Measurements from ENCODE around the gene CACHD1.

CACHD1 gene

GRCh38 chr1:64683419-64683818 is 213.5 kb downstream of the CACHD1 start:
- Histone ChIP-seq H3K27me3 (ENCODE audit: control insufficient read depth in 2 of 2, insufficient read depth in 2 of 2, low read length in 2 of 2) (no peaks in the 10 kb centered on the region), H3K27ac (ENCODE audit: low read depth in 2 of 2, low read length in 2 of 2) (no peak overlapping the region), H3K4me1 (ENCODE audit: control insufficient read depth in 2 of 2, insufficient read depth in 2 of 2, low read length in 2 of 2) (peaks cover 0 to 7% of the 10 kb centered on the region in 2 donors), H3K4me3 (ENCODE audit: low read length in 2 of 2) (no peak overlapping the region), H3K9ac (ENCODE audit: low read depth in 1 of 2, low read length in 2 of 2) (no peak overlapping the region), H3K36me3 (ENCODE audit: control insufficient read depth in 2 of 2, insufficient read depth in 2 of 2, low read length in 2 of 2) (no peaks in the 10 kb centered on the region), H3K9me3 (ENCODE audit: control insufficient read depth in 2 of 2, low read length in 2 of 2) (no peaks in the 10 kb centered on the region)

- Histone ChIP-seq H3K4me1 (ENCODE audit: control insufficient read depth in 2 of 2, insufficient read depth in 2 of 2, low read length in 2 of 2) (peaks cover 0 to 7% of the 10 kb centered on the region in 2 donors), H3K9ac (ENCODE audit: low read depth in 1 of 2, low read length in 2 of 2) (no peak overlapping the region), H3K9me3 (ENCODE audit: control insufficient read depth in 2 of 2, low read length in 2 of 2) (no peaks in the 10 kb centered on the region), H3K4me3 (ENCODE audit: low read length in 2 of 2) (no peak overlapping the region), H3K27me3 (ENCODE audit: control insufficient read depth in 2 of 2, insufficient read depth in 2 of 2, low read length in 2 of 2) (no peaks in the 10 kb centered on the region), H3K27ac (ENCODE audit: low read depth in 2 of 2, low read length in 2 of 2) (no peak overlapping the region), H3K36me3 (ENCODE audit: control insufficient read depth in 2 of 2, insufficient read depth in 2 of 2, low read length in 2 of 2) (no peaks in the 10 kb centered on the region)
Measured at GRCh38 chr1:64685217-64685616, 215.3 kb downstream of the CACHD1 start.

GRCh38 chr1:64685765-64686341 is 215.9 kb downstream of the CACHD1 start:
- Histone ChIP-seq H3K36me3 (ENCODE audit: control insufficient read depth in 2 of 2, insufficient read depth in 2 of 2, low read length in 2 of 2) (no peaks in the 10 kb centered on the region), H3K9ac (ENCODE audit: low read depth in 1 of 2, low read length in 2 of 2) (no peak overlapping the region), H3K9me3 (ENCODE audit: control insufficient read depth in 2 of 2, low read length in 2 of 2) (no peaks in the 10 kb centered on the region), H3K27ac (ENCODE audit: low read depth in 2 of 2, low read length in 2 of 2) (no peak overlapping the region), H3K27me3 (ENCODE audit: control insufficient read depth in 2 of 2, insufficient read depth in 2 of 2, low read length in 2 of 2) (no peaks in the 10 kb centered on the region), H3K4me3 (ENCODE audit: low read length in 2 of 2) (no peak overlapping the region), H3K4me1 (ENCODE audit: control insufficient read depth in 2 of 2, insufficient read depth in 2 of 2, low read length in 2 of 2) (peaks cover 0 to 7% of the 10 kb centered on the region in 2 donors)

GRCh38 chr1:64686828-64687724 is 217.1 kb downstream of the CACHD1 start:
- peaks cover 0 to 7% of the 10 kb centered on the region in 2 donors for H3K4me1 ChIP-seq (ENCODE audit: control insufficient read depth in 2 of 2, insufficient read depth in 2 of 2, low read length in 2 of 2)
- no peaks in the 10 kb centered on the region for H3K27me3 ChIP-seq (ENCODE audit: control insufficient read depth in 2 of 2, insufficient read depth in 2 of 2, low read length in 2 of 2)
- no peaks in the 10 kb centered on the region for H3K9me3 ChIP-seq (ENCODE audit: control insufficient read depth in 2 of 2, low read length in 2 of 2)
- no peak overlapping the region for H3K4me3 ChIP-seq (ENCODE audit: low read length in 2 of 2)
- H3K27ac ChIP-seq (ENCODE audit: low read depth in 2 of 2, low read length in 2 of 2), result no peak overlapping the region
- no peak overlapping the region for H3K9ac ChIP-seq (ENCODE audit: low read depth in 1 of 2, low read length in 2 of 2)
- no peaks in the 10 kb centered on the region for H3K36me3 ChIP-seq (ENCODE audit: control insufficient read depth in 2 of 2, insufficient read depth in 2 of 2, low read length in 2 of 2)

GRCh38 chr1:64687725-64688327 is 217.9 kb downstream of the CACHD1 start:
- Histone ChIP-seq H3K27ac (ENCODE audit: low read depth in 2 of 2, low read length in 2 of 2) (no peak overlapping the region), H3K4me3 (ENCODE audit: low read length in 2 of 2) (no peak overlapping the region)

GRCh38 chr1:64691626-64692025 is 221.7 kb downstream of the CACHD1 start:
- no peak overlapping the region for H3K4me3 ChIP-seq (ENCODE audit: low read length in 2 of 2)
- no peak overlapping the region for H3K27ac ChIP-seq (ENCODE audit: low read depth in 2 of 2, low read length in 2 of 2)

More at GRCh38 chr1:64687725-64688327, 217.9 kb downstream of the CACHD1 start:
- Histone ChIP-seq H3K4me1 (ENCODE audit: control insufficient read depth in 2 of 2, insufficient read depth in 2 of 2, low read length in 2 of 2) (peaks cover 0 to 7% of the 10 kb centered on the region in 2 donors), H3K9me3 (ENCODE audit: control insufficient read depth in 2 of 2, low read length in 2 of 2) (no peaks in the 10 kb centered on the region), H3K9ac (ENCODE audit: low read depth in 1 of 2, low read length in 2 of 2) (no peak overlapping the region), H3K36me3 (ENCODE audit: control insufficient read depth in 2 of 2, insufficient read depth in 2 of 2, low read length in 2 of 2) (no peaks in the 10 kb centered on the region), H3K27me3 (ENCODE audit: control insufficient read depth in 2 of 2, insufficient read depth in 2 of 2, low read length in 2 of 2) (no peaks in the 10 kb centered on the region)

GRCh38 chr1:64692911-64693310 is 223.0 kb downstream of the CACHD1 start:
- Histone ChIP-seq H3K4me3 (ENCODE audit: low read length in 2 of 2) (no peak overlapping the region), H3K27me3 (ENCODE audit: control insufficient read depth in 2 of 2, insufficient read depth in 2 of 2, low read length in 2 of 2) (no peaks in the 10 kb centered on the region), H3K36me3 (ENCODE audit: control insufficient read depth in 2 of 2, insufficient read depth in 2 of 2, low read length in 2 of 2) (no peaks in the 10 kb centered on the region), H3K27ac (ENCODE audit: low read depth in 2 of 2, low read length in 2 of 2) (no peak overlapping the region), H3K4me1 (ENCODE audit: control insufficient read depth in 2 of 2, insufficient read depth in 2 of 2, low read length in 2 of 2) (no peaks in the 10 kb centered on the region), H3K9me3 (ENCODE audit: control insufficient read depth in 2 of 2, low read length in 2 of 2) (no peaks in the 10 kb centered on the region), H3K9ac (ENCODE audit: low read depth in 1 of 2, low read length in 2 of 2) (no peak overlapping the region)

More at GRCh38 chr1:64691626-64692025, 221.7 kb downstream of the CACHD1 start:
- Histone ChIP-seq H3K9ac (ENCODE audit: low read depth in 1 of 2, low read length in 2 of 2) (no peak overlapping the region), H3K36me3 (ENCODE audit: control insufficient read depth in 2 of 2, insufficient read depth in 2 of 2, low read length in 2 of 2) (no peaks in the 10 kb centered on the region), H3K4me1 (ENCODE audit: control insufficient read depth in 2 of 2, insufficient read depth in 2 of 2, low read length in 2 of 2) (peaks cover 0 to 7% of the 10 kb centered on the region in 2 donors), H3K9me3 (ENCODE audit: control insufficient read depth in 2 of 2, low read length in 2 of 2) (no peaks in the 10 kb centered on the region), H3K27me3 (ENCODE audit: control insufficient read depth in 2 of 2, insufficient read depth in 2 of 2, low read length in 2 of 2) (no peaks in the 10 kb centered on the region)

- Histone ChIP-seq H3K9me3 (ENCODE audit: control insufficient read depth in 2 of 2, low read length in 2 of 2) (no peaks in the 10 kb centered on the region), H3K4me3 (ENCODE audit: low read length in 2 of 2) (no peak overlapping the region), H3K9ac (ENCODE audit: low read depth in 1 of 2, low read length in 2 of 2) (no peak overlapping the region), H3K36me3 (ENCODE audit: control insufficient read depth in 2 of 2, insufficient read depth in 2 of 2, low read length in 2 of 2) (no peaks in the 10 kb centered on the region), H3K27me3 (ENCODE audit: control insufficient read depth in 2 of 2, insufficient read depth in 2 of 2, low read length in 2 of 2) (no peaks in the 10 kb centered on the region), H3K27ac (ENCODE audit: low read depth in 2 of 2, low read length in 2 of 2) (no peak overlapping the region), H3K4me1 (ENCODE audit: control insufficient read depth in 2 of 2, insufficient read depth in 2 of 2, low read length in 2 of 2) (no peaks in the 10 kb centered on the region)
Measured at GRCh38 chr1:64693406-64693805, 223.5 kb downstream of the CACHD1 start.

- H3K4me1 ChIP-seq (ENCODE audit: control insufficient read depth in 2 of 2, insufficient read depth in 2 of 2, low read length in 2 of 2), result no peaks in the 10 kb centered on the region
- no peaks in the 10 kb centered on the region for H3K27me3 ChIP-seq (ENCODE audit: control insufficient read depth in 2 of 2, insufficient read depth in 2 of 2, low read length in 2 of 2)
- no peaks in the 10 kb centered on the region for H3K36me3 ChIP-seq (ENCODE audit: control insufficient read depth in 2 of 2, insufficient read depth in 2 of 2, low read length in 2 of 2)
- no peak overlapping the region for H3K4me3 ChIP-seq (ENCODE audit: low read length in 2 of 2)
- H3K9ac ChIP-seq (ENCODE audit: low read depth in 1 of 2, low read length in 2 of 2), result no peak overlapping the region
- no peak overlapping the region for H3K27ac ChIP-seq (ENCODE audit: low read depth in 2 of 2, low read length in 2 of 2)
- no peaks in the 10 kb centered on the region for H3K9me3 ChIP-seq (ENCODE audit: control insufficient read depth in 2 of 2, low read length in 2 of 2)
Measured at GRCh38 chr1:64696879-64697278, 226.9 kb downstream of the CACHD1 start.

- no peak overlapping the region for H3K27ac ChIP-seq (ENCODE audit: low read depth in 2 of 2, low read length in 2 of 2)
- no peak overlapping the region for H3K9ac ChIP-seq (ENCODE audit: low read depth in 1 of 2, low read length in 2 of 2)
- H3K9me3 ChIP-seq (ENCODE audit: control insufficient read depth in 2 of 2, low read length in 2 of 2), result no peaks in the 10 kb centered on the region
- H3K36me3 ChIP-seq (ENCODE audit: control insufficient read depth in 2 of 2, insufficient read depth in 2 of 2, low read length in 2 of 2), result no peaks in the 10 kb centered on the region
- H3K4me3 ChIP-seq (ENCODE audit: low read length in 2 of 2), result no peak overlapping the region
- H3K27me3 ChIP-seq (ENCODE audit: control insufficient read depth in 2 of 2, insufficient read depth in 2 of 2, low read length in 2 of 2), result no peaks in the 10 kb centered on the region
- no peaks in the 10 kb centered on the region for H3K4me1 ChIP-seq (ENCODE audit: control insufficient read depth in 2 of 2, insufficient read depth in 2 of 2, low read length in 2 of 2)
Measured at GRCh38 chr1:64699327-64699726, 229.4 kb downstream of the CACHD1 start.
